Calu3 (cell line): ENCODE data around the gene PLA2G4A. TPM values are rescaled to one million over a fixed set of nuclear protein-coding genes. Genes with fewer than 3 reads are reported as not detected.
A peak's percentile ranks its signal among the peaks of the same experiment; 100 is the strongest.
"Not testable (repeated sequence)": the region's sequence is repeated elsewhere in the genome, so short reads cannot be mapped to it uniquely, and the experiment has no call there.

Experiments
- BruUV-seq: library from RNA; stranded (reverse); fragments of 400-500 nt; replicated peaks from 2 replicates; lab custom pipeline; 2021; lab: Mats Ljungman, UMichigan
- CTCF ChIA-PET: fragments of 300-600 bp; sonication (Branson Sonifier 250); formaldehyde crosslinking; loops from one replicate; lab custom pipeline; 2022; ENCODE audit warnings: antibody characterized with exemption; lab: Charles Lee
- DNase-seq: peaks from one replicate; pipeline ENCODE4 v3.0.0; 2022
- H3K27ac Mint-ChIP-seq: one replicate; pipeline ENCODE4 v1.8.0; 2022; ENCODE audit warnings: mixed read lengths; ENCODE audit not compliant: unreplicated experiment
- H3K27me3 Mint-ChIP-seq: one replicate; pipeline ENCODE4 v1.8.0; 2022; ENCODE audit warnings: mixed read lengths; ENCODE audit not compliant: unreplicated experiment
- H3K36me3 Mint-ChIP-seq: one replicate; pipeline ENCODE4 v1.8.0; 2022; ENCODE audit warnings: mild to moderate bottlenecking, moderate library complexity, mixed read lengths; ENCODE audit not compliant: insufficient read depth, unreplicated experiment
- H3K4me1 Mint-ChIP-seq: one replicate; pipeline ENCODE4 v1.8.0; 2022; ENCODE audit warnings: mild to moderate bottlenecking, low read depth, mixed read lengths; ENCODE audit not compliant: unreplicated experiment
- H3K4me3 Mint-ChIP-seq: one replicate; pipeline ENCODE4 v1.8.0; 2022; ENCODE audit warnings: mild to moderate bottlenecking, low read depth, moderate library complexity, mixed read lengths; ENCODE audit not compliant: unreplicated experiment
- H3K9me3 Mint-ChIP-seq: one replicate; pipeline ENCODE4 v1.8.0; 2022; ENCODE audit warnings: low read depth, mixed read lengths; ENCODE audit not compliant: unreplicated experiment
- intact Hi-C: fragments of 100-400 bp; cut with micrococcal nuclease; formaldehyde crosslinking; loops from one replicate; pipeline ENCODE4 v1.10.0; 2022; ENCODE audit not compliant: unreplicated experiment
- total RNA-seq: library from RNA; stranded (reverse); gene quantifications from 2 replicates; pipeline ENCODE4 v1.2.3, GENCODE V29; 2022
- TF ChIP-seq, protein P1 (sequence below): fragments of 200-600 bp; IDR thresholded peaks from one replicate; pipeline ENCODE4 v1.8.0; 2022; ENCODE audit warnings: antibody characterized with exemption; ENCODE audit not compliant: unreplicated experiment

The PLA2G4A gene
- total RNA-seq, 1 experiment from 2014 or later, result 36.0 TPM

DNA sequence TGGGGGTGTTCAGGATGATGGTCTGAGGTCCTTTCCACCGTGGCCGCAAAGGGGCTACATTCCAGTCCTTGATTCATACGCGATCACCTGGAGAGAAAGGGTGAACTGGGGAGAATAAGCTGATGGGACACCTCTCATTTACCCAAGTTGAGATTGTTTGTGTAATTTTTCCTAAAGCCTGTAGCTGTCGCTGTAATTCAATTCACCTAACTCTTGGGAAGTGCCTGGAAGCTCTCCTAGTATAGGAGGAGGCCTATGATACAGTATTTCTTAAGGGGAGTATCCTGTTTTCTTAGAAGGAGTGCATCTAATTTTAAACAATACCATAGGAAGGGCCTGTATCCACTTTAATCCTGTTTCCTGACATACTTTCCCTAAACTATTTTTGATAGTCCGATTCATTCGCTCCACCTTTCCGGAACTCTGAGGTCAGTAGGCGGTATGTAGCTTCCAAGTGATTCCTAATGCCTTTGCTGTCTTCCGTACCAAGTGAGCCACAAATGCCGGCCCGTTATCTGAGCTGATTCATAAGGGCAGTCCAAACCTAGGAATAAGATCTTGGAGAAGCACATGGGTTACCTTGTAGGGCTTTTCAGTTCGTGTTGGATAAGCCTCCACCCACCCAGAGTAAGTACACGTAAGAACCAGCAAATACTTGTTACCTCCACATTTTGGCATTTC is 88.5 kb downstream of the PLA2G4A start:
- H3K27ac Mint-ChIP-seq, H3K27me3 Mint-ChIP-seq, H3K4me3 Mint-ChIP-seq, BruUV-seq, H3K36me3 Mint-ChIP-seq, DNase-seq, H3K9me3 Mint-ChIP-seq: not testable (repeated sequence)
- peaks cover 40% of the 10 kb centered on the region for H3K4me1 Mint-ChIP-seq
- intact Hi-C loops, result loop anchor here (1.0 to 10.0 kb wide), 3 partner anchors 69 to 310 kb away; no protein-coding TSS in a partner anchor
- CTCF ChIA-PET, result interaction anchor here (0.7 to 1.5 kb wide), 11 partner anchors 11 to 312 kb away, joined by 3 to 9 read pairs (median 4); no protein-coding TSS in a partner anchor
- TF ChIP-seq, protein P1, sequence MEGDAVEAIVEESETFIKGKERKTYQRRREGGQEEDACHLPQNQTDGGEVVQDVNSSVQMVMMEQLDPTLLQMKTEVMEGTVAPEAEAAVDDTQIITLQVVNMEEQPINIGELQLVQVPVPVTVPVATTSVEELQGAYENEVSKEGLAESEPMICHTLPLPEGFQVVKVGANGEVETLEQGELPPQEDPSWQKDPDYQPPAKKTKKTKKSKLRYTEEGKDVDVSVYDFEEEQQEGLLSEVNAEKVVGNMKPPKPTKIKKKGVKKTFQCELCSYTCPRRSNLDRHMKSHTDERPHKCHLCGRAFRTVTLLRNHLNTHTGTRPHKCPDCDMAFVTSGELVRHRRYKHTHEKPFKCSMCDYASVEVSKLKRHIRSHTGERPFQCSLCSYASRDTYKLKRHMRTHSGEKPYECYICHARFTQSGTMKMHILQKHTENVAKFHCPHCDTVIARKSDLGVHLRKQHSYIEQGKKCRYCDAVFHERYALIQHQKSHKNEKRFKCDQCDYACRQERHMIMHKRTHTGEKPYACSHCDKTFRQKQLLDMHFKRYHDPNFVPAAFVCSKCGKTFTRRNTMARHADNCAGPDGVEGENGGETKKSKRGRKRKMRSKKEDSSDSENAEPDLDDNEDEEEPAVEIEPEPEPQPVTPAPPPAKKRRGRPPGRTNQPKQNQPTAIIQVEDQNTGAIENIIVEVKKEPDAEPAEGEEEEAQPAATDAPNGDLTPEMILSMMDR, result peak; percentile 25

GRCh38 chr1:186921386-186921785 is 92.6 kb downstream of the PLA2G4A start:
- DNase-seq, H3K36me3 Mint-ChIP-seq, BruUV-seq, H3K27me3 Mint-ChIP-seq, H3K9me3 Mint-ChIP-seq, H3K4me3 Mint-ChIP-seq, CTCF ChIA-PET: not testable (repeated sequence)
- Mint-ChIP-seq H3K27ac (peak overlapping the region; percentile 12), H3K4me1 (peaks cover 53% of the 10 kb centered on the region)
- intact Hi-C loops, result loop anchor here (5.0 kb wide), 1 partner anchor 439 kb away; no protein-coding TSS in a partner anchor

DNA sequence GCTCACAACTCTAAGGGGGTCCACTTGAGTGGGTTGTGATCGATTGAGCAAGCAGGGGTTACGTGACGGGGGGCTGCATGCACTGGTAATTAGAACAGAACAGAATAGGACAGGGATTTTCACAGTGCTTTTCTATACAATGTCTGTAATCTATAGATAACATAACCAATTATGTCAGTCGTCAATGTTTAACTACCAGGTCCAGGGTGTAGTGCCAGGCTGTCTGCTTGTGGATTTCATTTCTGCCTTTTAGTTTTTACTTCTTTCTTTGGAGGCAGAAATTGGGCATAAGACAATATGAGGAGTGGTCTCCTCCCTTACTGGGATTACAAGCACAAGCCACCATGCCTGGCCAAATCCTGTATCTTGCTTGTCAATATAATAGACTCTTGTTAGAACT is 94.1 kb downstream of the PLA2G4A start:
- H3K9me3 Mint-ChIP-seq, H3K27me3 Mint-ChIP-seq, H3K36me3 Mint-ChIP-seq, H3K4me3 Mint-ChIP-seq, DNase-seq, BruUV-seq: not testable (repeated sequence)
- CTCF ChIA-PET, result interaction anchor here (0.9 to 1.6 kb wide), 3 partner anchors 9 to 75 kb away, joined by 3 to 5 read pairs (median 3); no protein-coding TSS in a partner anchor
- Mint-ChIP-seq H3K4me1 (peaks cover 53% of the 10 kb centered on the region), H3K27ac (peak overlapping the region; percentile 28)
- intact Hi-C loops, result loop anchor here (5.0 kb wide), 1 partner anchor 441 kb away; no protein-coding TSS in a partner anchor

DNA sequence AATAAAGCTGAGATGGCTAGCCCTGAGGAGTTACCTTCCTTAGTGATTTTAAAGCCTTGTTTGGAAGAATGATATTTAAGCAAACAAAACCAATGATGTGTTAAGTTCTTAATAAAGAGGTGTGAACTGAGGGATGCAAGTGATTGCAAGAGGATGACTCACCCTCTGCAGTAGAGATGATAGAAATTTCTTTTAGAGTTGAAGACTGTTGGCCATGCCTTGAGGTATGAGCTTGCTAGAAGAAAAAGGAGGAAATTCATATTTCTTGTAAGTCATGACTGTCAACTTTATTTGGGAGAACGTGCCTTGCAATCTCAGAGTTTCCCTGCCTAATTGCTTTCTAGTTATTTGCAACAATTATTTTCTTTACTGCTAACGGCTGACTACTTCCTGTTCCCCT is 94.7 kb downstream of the PLA2G4A start:
- Mint-ChIP-seq H3K27ac (peak overlapping the region; percentile 28), H3K4me1 (peaks cover 58% of the 10 kb centered on the region), H3K4me3 (no peak overlapping the region), H3K9me3 (no peaks in the 10 kb centered on the region), H3K27me3 (no peaks in the 10 kb centered on the region), H3K36me3 (peaks cover 11% of the 10 kb centered on the region)
- no TSS peak for BruUV-seq
- TF ChIP-seq, protein P1, result no peak
- CTCF ChIA-PET, result interaction anchor here (0.9 to 1.6 kb wide), 3 partner anchors 10 to 75 kb away, joined by 3 to 5 read pairs (median 3); no protein-coding TSS in a partner anchor
- no peak for DNase-seq
- intact Hi-C loops, result loop anchor here (5.0 kb wide), 1 partner anchor 441 kb away; no protein-coding TSS in a partner anchor

- H3K9me3 Mint-ChIP-seq, result no peaks in the 10 kb centered on the region
- no peak for DNase-seq
- BruUV-seq, result no TSS peak
- intact Hi-C loops, result loop anchor here (5.0 kb wide), 2 partner anchors 51 to 244 kb away; partner anchors contain the start of gene PTGS2
- peak overlapping the region; percentile 30 for H3K27ac Mint-ChIP-seq
- H3K4me1 Mint-ChIP-seq, result peaks cover 58% of the 10 kb centered on the region
- H3K27me3 Mint-ChIP-seq, result no peaks in the 10 kb centered on the region
- H3K36me3 Mint-ChIP-seq, result peaks cover 11% of the 10 kb centered on the region
- CTCF ChIA-PET, result no interaction called here
- no peak overlapping the region for H3K4me3 Mint-ChIP-seq
- TF ChIP-seq, protein P1, result no peak
Observed at GRCh38 chr1:186925881-186926669, 97.3 kb downstream of the PLA2G4A start.
